Activated CD4-positive, alpha-beta memory T cell treated with anti-CD3 and anti-CD28 coated beads for 36 hours (primary cell): ENCODE data around the gene ZNF670. TPM values are rescaled to one million over a fixed set of nuclear protein-coding genes. Genes with fewer than 3 reads are reported as not detected.

Experiments
- total RNA-seq, 2 experiments: library from RNA; stranded (reverse); gene quantifications; one replicate each; pipeline ENCODE4 v1.2.3, GENCODE V29; 2021

The ZNF670 gene
- total RNA-seq, 2 experiments from 2014 or later, result 3.9 to 4.5 TPM

Other genes starting within 250 kb of the ZNF670 start
- 10 to 100 TPM; 35.8 to 40.3 TPM for gene AHCTF1, start 146.9 kb downstream of the ZNF670 start, total RNA-seq
- under 1 TPM; 0.74 to 0.99 TPM for gene ZNF695, start 70.8 kb downstream of the ZNF670 start, total RNA-seq
- gene ZNF669, start 25.5 kb upstream of the ZNF670 start, total RNA-seq, result 1 to 10 TPM; 7.9 to 8.4 TPM
- 10 to 100 TPM; 10.8 to 11.8 TPM for gene ZNF124, start 93.2 kb upstream of the ZNF670 start, total RNA-seq
- gene VN1R5, start 177.3 kb upstream of the ZNF670 start, total RNA-seq, result not detected